ENCODE results near the gene ZNF205.
"Not testable (repeated sequence)": the region's sequence is repeated elsewhere in the genome, so short reads cannot be mapped to it uniquely, and the experiment has no call there.

Gene ZNF205

GRCh38 chr16:3080024-3080423 lies 32.4 kb upstream of the ZNF205 start:
- DNase-seq (ENCODE audit: low spot score) = no peak
- TF ChIP-seq CTCF (IDR thresholded peaks at IDR 0.05; ENCODE audit: extremely low read depth, missing control alignments) = no peak

DNA sequence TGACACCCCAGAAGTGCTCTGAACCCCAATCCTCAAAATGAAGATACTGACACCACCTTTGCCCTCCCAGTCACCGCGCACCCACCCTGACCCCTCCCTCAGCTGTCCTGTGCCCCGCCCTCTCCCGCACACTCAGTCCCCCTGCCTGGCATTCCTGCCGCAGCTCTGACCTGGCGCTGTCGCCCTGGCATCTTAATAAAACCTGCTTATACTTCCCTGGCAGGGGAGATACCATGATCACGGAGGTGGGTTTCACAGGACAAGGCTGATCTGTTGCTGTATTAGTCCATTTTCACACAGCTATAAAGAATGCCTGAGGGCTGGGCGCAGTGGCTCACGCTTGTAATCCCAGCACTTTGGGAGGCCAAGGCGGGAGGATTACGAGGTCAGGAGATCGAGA lies 30.4 kb upstream of the ZNF205 start:
- DNase-seq (ENCODE audit: low spot score) = not testable (repeated sequence)

GRCh38 chr16:3083408-3083807 lies 29.0 kb upstream of the ZNF205 start:
- DNase-seq (ENCODE audit: low spot score) = not testable (repeated sequence)

DNA sequence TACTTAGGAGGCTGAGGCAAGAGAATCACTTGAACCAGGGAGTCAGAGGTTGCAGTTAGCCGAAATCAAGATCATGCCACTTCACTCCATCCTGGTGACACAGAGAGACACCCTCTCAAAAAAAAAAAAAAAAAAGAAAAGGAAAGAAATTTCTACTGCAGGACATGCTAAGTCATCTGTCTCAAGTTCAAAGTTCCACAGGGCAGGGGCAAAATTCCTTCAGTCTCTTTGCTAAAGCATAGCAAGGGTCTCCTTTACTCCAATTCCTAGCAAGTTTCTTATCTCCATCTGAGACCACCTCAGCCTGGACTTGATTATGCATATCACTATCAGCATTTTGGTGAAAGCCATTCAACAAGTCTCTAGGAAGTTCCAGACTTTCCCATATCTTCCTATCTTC lies 27.9 kb upstream of the ZNF205 start:
- DNase-seq (ENCODE audit: low spot score) = no peak
- TF ChIP-seq CTCF (IDR thresholded peaks at IDR 0.05; ENCODE audit: extremely low read depth, missing control alignments) = no peak

GRCh38 chr16:3084969-3085670 lies 27.3 kb upstream of the ZNF205 start:
- no peak for DNase-seq (ENCODE audit: low spot score)

DNA sequence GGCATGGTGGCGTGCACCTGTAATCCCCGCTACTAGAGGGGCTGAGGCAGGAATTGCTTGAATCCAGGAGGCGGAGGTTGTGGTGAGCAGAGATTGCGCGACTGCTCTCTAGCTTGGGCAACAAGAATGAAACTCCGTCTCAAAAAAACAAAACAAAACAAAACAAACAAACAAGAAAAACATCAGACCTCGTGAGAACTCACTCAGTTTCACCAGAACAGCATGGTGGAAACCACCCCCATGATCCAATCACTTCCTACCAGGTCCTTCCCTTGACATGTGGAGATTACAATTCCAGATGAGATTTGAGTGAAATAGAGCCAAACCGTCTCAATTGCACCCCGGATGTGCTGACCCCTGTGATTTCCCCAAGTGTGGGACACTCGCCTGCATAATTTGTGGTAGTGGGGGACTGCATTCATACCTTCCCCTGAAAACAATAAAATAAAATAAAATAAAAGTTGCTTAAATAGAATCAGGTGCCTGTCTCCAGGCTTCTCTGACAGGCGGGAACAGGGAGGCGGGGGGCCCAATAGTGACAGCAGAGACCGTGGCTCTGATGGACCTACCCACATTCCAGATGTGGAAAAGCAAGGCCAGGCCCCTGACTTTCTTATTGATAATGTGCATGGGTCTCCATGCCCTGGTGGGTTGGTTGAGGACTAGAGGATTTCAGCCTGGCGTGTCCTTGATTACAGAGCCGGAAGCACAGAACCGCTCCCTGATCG lies 26.4 kb upstream of the ZNF205 start:
- TF ChIP-seq CTCF (IDR thresholded peaks at IDR 0.05; ENCODE audit: extremely low read depth, missing control alignments) = no peak
- no peak for DNase-seq (ENCODE audit: low spot score)

More at GRCh38 chr16:3084969-3085670, 27.3 kb upstream of the ZNF205 start:
- no peak for TF ChIP-seq CTCF (IDR thresholded peaks at IDR 0.05; ENCODE audit: extremely low read depth, missing control alignments)

DNA sequence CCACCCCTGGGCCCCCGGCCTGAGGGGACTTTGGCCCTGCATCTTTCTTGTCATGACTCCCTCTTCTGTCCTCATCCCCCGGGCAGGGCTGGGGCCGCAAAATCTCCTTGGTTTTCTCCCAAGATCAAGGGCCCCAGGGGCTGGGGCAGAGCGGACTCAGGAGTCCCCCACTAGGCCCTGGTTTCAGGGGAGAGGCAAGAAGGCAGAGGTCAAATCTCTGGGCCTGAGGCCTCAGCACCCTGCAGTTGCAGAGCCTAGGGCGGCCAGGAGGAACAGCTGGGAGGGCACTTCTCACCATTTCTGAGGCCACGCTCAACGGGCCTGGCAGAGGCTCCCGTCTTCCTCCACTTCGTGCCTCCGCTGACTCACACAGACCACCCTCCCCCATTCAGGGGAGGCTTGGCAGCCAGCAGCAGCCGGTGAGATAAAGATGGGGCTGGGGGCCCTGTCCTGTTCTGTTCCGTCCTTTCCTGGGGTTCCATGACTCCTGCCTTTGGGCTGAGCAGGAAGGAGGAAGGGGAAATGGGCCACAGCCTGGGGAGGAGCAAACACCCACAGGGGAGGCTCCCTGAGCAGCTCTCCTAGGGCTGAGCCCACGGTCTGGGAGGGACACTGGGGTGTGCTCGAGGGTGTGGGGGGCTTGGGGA lies 25.7 kb upstream of the ZNF205 start:
- TF ChIP-seq CTCF (IDR thresholded peaks at IDR 0.05; ENCODE audit: extremely low read depth, missing control alignments) = no peak
- peak; percentile 4 for DNase-seq (ENCODE audit: low spot score)

Measured in GM20000 (cell line).